GM18519 (cell line): ENCODE measurements around the gene PRKCE.
A peak's percentile ranks its signal among the peaks of the same experiment; 100 is the strongest.

Experiments
- ATAC-seq: cut with Tn5 transposase; IDR thresholded peaks from one replicate; pipeline ENCODE4 v1.9.1; 2021; ENCODE audit warnings: mild to moderate bottlenecking, moderate library complexity; ENCODE audit not compliant: unreplicated experiment, low FRiP score

Gene PRKCE

DNA sequence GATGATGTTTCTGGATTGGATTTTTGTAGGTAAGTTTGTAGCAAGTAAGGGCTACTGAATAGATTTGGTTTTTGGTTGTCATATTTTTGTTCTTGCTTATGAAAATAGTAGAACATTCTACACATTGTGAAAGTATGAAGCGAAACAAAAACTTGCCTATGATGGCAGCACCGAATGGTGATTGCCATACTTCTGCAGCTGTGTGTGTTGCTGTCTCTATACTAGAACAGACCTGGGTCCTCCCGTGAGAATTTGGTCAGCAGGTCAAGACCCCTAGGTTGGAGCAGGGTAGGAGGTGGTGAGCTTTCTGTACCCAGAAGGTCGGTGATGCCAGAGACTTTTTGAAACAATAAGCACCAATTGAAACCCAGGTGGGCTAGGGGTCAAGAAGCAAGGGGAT is 322.6 kb downstream of the PRKCE start:
- peak; percentile 73 for ATAC-seq

DNA sequence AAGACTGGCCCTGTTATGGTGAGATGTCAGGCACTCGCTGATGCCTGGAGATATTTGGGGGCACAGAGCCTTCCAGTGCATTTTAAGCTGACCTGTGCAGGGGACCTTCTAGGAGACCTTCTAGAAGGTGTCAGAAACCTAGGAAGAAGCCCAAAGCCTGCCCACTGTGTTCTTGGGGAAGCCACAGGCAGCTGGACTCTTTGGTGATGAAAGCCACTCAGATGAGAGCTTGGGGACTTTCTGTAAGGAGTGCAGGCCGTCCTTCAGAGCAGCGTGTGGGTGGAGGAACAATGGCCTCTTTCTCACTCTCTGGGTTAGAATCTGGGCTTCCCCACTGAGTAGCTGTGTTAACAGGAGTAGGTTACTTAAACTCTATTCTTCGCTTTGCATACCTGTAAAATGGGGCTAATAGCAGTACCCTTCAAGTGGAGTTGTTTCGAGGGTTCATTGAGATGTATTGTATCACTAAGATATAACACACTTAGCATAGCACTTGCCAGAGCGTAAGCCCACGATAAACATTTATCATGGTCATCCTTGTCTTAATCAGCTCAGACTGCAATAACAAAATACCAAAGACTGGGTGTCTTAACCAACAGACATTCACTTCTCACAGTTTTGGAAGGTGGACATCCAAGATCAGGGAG is 323.4 kb downstream of the PRKCE start:
- ATAC-seq, result no peak

DNA sequence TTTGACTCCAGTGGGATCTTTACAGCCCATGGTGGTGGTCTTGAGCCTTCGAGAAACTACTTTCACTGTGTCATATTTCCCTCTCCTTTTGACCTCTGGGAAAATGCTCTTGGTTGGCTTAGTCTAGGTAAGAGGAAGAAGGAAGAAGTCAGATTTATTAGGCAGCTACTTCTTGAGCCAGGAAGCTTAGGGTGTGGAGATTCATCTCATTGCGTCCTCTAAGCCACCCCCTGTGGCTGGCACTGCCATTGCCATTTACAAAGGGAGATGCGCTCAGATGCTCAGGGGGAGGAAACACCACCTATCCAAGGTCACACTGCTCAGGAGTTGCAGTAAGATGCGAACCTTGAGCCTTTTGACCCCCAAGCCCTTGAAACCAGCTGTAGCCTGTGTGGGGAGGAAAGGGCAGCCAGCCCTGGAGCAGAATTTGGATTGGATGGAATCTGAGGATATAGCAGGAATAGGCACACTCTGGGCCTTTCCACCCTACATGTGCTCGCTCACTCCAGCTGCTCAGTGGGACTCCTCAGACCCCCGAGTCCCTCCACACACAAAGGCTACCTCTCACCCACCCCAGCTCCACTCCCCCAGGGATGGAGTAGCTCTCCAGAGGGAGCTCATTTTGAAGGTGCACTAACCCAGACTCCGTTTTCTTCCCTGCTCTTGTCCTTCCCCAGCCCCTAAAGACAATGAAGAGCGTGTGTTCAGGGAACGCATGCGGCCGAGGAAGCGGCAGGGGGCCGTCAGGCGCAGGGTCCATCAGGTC is 324.5 kb downstream of the PRKCE start:
- ATAC-seq, result no peak

DNA sequence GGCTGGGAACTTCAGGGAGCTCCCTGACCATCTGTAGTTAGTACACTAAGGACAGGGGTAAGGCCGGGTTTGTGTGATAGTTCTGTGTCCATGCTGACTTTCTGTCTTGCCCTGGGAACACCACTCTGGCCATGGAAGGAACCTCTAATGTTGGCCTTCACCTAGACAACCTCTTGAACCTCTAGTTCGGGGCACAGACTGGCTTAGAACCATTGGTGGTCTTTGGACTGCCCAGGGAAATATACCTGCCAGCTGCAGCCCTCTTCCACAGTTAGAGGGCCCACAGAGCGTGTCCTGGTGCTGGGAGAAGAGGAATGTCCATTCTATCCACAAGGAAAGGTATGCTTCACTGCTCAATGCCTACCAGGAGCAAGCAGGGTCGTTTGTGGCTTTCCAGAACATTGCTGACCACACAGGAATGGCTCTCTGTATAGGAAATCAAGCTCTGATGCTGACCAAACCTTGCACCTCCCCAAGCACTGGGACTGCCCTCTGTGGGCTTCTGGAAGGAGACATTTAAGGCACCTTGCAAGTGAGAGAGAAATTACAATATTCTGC is 326.9 kb downstream of the PRKCE start:
- ATAC-seq, result no peak

DNA sequence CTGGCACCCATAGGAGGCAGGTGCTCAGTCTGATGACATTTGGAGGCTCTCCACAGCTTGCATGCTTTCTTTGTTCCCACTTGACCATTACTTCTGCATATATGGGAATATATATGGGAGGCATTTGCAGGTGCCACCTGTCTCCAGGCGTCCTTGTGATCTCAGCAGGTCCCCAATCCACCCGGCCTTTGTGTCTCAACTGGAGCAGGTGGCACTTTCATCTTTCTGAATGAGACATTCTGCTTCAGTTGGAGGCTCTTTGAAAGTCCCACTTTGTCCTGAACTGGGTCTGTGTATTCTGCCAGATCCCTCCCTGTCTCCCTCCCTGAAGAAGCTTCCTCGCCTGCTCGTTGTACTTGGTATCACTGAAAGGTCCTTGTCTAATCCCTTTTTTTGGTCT is 327.6 kb downstream of the PRKCE start:
- no peak for ATAC-seq

DNA sequence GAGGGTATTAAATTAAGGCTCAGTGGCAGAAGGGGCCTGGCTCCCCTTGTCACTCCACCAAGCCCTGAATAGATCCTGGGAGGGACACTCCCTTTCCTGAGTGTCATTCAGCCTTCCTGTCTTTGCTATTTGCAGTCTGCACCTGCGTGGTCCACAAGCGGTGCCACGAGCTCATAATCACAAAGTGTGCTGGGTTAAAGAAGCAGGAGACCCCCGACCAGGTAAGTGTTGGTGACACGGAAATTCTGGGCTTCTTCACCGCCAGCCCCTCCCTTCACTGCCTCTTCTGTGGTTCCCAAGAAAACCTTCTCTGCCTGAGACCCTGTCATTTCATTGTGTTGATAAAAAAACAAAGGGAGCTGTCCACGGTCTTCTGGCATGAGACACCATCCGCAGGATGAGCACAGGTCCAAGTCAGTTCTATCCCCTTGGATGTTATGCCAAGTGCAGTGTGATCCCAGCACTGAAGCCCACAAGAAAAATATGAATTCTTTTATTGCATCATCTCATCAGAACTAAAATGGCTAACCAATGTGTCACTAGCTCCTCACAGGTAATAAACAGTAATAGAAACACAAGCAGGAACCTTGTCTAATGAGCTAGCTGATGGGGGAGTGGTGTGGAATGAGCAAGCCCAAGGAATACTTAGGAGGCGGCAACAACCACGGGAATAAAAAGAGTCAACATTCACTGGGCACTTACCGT is 328.8 kb downstream of the PRKCE start:
- ATAC-seq, result no peak

DNA sequence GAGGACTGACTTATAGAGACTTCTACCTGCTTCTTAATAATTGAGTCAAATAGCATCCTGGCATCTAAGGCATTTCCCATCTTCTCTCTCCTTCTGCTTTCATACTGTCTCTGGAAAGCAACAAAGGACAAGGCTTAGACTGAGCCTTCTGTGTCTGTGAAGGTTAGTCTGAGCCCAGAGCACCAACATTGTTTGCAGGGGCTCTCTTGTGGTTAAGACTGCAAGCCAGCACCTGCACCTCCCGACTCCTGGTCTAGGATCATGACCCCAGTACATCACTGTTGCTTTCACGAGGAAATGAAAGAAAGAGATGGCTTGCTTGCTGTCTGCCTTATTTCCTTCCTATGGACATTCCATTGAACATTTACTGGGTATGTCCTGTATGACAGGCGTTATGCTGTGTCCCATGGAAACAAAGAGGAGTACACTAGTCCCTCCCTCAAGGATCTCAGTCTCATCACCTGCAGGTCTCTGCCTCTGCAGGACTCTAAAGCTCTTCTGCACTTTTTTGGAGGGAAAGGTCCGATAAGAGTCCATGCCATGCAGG is 330.0 kb downstream of the PRKCE start:
- ATAC-seq, result no peak

DNA sequence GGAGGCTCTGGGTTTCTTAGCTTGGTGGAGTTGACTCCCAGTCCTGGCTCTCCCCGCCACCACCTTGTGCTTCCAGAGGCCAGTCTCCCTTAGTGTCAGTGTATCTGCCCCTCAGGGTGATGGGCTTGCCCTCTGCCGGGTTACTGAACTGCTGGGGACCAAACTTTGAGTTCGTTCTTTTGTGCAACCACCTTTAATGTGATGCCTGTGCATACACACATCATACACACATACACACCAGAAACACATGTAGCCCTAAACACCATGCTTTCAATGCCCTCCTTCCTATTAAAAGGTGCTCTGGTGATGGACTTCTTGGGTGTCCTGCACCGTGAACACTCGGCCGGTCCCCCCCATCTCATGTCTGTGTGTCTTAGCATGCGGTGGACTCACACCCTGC is 330.6 kb downstream of the PRKCE start:
- ATAC-seq, result no peak

DNA sequence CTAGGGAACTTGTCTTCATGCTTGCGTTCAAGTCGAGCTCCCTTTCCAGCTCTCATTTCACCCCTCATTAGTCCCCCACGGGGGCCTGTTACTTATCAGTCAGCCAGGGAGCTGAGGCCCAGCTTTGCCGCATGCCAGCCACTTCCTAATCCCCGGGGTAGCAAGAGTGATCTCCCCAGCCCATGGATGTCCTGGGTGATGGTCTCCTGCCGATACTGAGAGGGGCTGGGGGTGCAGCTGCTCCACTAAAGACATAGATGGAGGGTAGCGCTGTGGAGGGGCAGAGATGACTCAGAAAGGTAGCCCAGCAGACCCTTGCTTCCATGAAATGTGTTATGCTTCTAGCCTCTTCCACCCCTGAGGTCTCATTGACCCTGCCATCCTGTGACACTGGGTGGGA is 331.7 kb downstream of the PRKCE start:
- no peak for ATAC-seq

DNA sequence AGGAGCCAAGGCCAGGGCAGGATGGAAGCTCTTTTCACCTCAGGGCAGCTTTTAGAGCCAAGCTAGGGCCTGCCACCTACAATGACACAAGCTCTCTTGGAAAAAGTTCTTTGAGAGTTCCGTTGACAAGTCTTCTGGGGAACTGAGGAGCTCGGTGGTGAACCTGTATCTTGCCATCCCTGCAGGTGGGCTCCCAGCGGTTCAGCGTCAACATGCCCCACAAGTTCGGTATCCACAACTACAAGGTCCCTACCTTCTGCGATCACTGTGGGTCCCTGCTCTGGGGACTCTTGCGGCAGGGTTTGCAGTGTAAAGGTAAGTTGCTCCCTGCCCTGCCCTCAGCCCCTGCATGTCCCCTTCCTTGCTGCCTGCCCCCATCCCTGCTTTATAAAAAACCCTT is 332.9 kb downstream of the PRKCE start:
- ATAC-seq, result no peak

DNA sequence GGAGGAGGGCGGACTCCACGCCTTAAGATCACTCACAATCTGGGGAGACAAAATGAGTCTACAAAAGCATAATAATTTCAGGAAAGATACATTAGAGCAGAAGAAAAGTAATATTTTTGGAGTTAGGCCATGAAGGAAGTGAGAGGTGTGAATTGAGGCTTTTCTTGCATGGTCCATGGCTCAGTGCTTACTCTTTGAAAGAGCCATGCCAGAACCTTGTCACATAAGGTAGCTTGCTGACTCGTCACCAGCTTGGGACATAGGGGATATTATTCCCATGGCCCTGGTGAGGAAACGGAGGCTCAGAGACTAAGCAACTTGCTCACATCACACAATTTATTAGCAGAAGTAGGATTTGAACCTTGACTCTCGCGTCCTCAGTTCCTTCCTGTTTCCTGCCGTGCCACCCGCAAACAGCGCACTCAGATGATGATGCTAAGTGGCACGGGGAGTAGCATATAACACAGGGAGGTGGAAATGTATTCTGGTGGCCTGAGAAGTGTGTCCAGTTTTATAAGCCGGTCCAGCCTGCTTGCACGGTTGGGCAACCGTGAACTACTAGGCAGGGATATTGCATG is 333.5 kb downstream of the PRKCE start:
- ATAC-seq, result no peak

DNA sequence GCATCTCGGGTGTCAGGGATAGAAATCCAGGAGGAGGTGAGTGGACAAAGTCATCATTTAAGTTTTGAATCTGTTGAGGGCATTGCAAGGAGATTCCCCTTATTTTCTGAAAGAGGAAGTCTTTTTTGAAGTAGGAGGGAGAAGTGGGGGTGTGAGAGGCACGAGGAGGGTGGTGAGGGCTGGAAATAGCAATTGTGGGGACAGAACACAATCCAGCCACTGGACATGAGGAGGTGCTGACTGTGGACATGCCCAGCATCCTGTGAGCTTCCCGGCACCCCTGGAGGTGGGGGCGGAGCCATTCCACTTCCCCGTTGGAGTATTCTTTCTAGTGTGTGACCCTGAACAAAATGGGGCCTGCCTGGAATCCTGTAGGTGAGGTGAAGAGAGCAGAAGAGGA is 335.0 kb downstream of the PRKCE start:
- ATAC-seq, result no peak

DNA sequence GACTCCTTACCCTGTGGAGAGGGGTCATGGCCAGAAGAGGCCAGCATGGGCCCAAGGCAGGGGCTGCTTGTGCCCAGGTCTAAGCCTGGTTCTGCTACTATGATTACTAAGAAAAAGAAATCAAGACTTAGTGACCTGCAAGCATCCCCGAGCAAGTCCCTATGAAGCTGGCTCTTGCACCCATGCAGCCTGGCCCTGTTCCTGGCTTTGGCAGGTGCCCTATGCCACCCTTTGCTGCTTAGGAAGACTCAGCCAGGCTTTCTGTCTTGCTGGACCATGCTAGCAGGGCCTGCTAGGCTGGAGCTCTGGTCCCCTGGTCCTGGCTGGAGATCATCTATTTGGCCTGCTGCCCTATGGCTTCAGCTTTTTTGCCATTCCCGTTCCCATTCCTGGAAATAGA is 336.4 kb downstream of the PRKCE start:
- ATAC-seq, result no peak

DNA sequence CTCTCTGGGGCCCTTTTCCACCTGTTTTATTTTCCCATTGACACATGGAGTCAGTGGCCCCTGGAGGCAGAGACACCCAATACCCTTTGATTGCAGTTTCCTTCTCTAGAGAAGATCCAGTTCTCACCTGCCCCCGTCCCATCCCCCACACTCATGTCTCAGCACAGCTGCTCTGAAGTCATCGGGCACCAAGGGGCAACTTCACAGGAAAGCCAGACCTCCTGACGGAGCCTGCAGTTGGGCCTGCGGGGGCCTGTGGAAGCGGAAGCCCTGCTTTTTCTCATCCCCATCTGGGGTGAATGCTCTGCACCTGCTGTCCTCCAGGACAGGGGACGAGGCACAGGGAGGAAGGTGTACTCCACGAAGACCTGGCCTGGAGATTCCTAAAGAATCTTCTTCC is 337.4 kb downstream of the PRKCE start:
- no peak for ATAC-seq

DNA sequence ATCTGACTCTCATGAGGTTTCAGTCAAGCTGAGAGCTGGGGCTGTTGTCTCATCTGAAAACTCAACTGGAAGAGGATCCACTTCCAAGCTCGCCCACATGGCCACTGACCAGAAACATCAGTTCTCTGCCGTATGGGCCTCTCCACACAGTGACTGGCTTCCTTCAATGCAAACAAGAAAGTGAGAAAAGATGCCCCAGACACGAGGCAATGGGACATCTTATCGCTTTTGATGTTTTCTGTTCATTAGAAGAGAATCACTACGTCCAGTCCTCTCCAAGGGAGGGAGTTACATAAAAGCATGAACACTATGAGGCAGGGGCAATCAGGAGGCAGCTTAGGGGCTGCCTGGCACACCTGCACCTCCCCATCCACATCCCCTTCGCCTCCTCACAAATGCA is 338.7 kb downstream of the PRKCE start:
- no peak for ATAC-seq

DNA sequence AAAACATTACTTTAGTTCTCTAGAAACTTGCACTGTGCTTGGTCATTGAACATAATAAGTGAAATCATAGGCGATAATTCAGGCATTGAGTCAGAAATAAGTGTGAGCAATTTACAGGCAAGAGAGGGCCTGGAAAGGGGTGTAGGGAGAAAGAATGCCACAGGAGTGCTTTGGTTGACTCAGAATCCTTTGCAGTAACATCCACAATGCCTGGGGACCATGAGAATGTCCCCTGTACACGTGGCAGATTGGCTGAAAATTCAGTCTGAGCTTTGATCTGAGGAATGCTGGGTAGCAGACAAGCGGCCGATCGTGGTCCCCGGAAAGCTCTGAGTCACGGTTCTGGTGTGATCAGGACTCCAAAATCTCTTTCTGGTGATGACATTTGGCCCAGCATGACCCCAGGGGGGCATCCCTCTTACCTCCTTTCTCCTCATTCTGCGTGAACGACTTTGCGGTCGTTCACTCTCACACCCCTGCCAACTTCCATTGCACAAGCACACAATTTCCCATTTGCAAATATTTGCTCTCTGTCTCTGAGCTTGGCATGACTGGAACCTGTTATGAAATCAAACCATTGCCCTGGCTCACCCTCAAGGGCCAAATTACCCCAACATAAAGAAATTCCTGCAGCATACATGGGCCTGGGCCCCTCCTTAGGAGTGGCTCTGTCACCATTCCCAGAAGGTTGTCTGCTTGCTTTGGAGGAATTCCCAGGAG is 340.7 kb downstream of the PRKCE start:
- no peak for ATAC-seq

DNA sequence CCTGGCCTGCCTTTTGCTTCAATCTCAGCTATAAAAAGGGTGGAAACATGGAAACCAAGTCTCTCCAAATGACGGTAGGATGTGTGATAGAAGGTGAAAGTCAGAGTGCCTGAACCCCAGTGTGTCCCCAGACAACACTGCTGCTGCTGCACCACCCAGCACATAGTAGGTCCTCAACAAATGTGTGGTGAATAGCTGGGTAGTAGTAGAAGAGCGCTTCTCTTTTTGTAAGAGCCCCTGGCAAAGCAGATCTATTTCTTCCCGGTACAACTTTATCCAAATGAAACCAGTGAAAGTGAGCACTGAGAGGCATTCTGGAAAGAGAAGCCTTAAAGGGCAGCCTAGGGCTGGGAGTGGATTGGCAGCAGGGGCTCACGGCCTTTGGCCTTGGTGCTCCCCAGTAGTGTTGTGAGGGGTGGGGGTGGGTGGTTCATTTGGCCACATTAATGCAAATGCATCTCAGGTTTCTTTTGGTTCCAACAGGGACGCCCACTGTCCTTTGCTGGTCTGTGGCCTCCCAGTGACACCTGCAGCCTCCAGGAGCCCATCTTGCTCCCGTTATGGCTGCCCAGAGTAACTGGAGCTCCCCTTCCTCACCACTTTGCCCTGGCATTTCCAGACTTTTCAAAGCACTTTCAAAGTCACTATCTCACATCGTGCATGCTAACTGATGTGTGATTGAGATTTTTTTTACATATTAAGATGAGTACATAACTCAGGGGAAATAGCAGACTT is 341.4 kb downstream of the PRKCE start:
- ATAC-seq, result no peak

DNA sequence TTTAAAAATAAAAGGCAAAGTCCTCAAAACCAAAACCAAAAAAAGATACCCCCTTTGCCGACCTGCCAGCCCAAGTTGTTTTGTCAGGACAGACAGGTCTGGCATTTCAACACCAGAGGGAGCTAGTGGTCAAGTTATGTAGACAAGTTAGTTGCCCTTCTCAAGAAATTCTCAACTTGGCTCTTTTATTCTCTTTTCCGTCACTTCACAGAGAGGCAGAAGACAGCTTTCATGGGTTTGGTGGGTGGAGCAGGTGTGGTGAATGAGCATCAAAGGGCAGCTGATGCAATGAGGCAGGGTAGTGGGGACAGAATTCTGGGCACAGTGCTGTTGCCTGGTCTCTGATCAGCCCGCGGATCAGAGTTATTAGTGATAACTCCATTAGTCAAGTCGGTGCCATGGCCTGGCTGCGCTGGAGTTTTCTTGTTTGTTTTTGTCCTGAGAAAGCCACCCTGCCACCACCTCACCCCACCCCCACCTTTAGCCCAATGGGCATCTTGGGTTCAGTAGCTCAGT is 342.1 kb downstream of the PRKCE start:
- no peak for ATAC-seq

DNA sequence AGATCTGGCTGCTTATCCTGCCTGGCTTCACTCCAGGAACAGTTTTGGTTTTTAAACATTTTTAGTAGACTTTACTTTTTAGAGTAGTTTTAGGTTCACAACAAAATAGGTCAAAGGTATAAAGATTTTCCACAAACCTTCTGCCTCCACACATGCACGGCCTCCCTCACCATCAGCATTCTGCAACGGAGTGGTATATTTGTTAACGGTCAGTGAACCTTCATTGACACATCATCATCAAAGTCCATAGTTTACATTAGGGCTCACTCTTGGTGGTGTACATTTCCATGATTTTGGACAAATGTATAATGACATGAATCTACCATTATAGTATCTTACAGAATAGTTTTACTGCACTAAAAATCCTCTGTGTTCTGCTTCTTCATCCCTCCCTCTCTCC is 342.6 kb downstream of the PRKCE start:
- ATAC-seq, result no peak
